ENCODE measurements around the gene PAM. TPM values are rescaled to one million over a fixed set of nuclear protein-coding genes. Genes with fewer than 3 reads are reported as not detected.

The PAM gene
- total RNA-seq, 2 experiments from 2014 or later, result 15.1 to 16.1 TPM

GRCh38 chr5:102809033-102809432, 53.9 kb downstream of the PAM start:
- ChIA-PET POLR2A (no interaction called here), CTCF (no interaction called here)
- no peak overlapping the region for H3K4me3 Mint-ChIP-seq
- H3K4me1 Mint-ChIP-seq (ENCODE audit: low read depth), result peaks cover 9% of the 10 kb centered on the region
- no peak for DNase-seq
- ATAC-seq (ENCODE audit: poor library complexity), result no peak
- Histone ChIP-seq H3K36me3 (ENCODE audit: insufficient read depth, low read length) (no peaks in the 10 kb centered on the region), H3K4me1 (ENCODE audit: insufficient read depth, low read length) (no peaks in the 10 kb centered on the region), H3K27ac (ENCODE audit: low read depth in 1 of 2, low read length in 2 of 2) (no peak overlapping the region), H3K4me3 (ENCODE audit: low read length) (no peak overlapping the region), H3K9me3 (ENCODE audit: control insufficient read depth in 1 of 2, insufficient read depth in 1 of 2, low read length in 2 of 2) (no peaks in the 10 kb centered on the region), H3K27me3 (ENCODE audit: control insufficient read depth in 1 of 2, insufficient read depth in 2 of 2, low read length in 2 of 2) (no peaks in the 10 kb centered on the region)
- no peak for TF ChIP-seq CTCF (IDR thresholded peaks at IDR 0.05)
- no peaks in the 10 kb centered on the region for H3K27me3 Mint-ChIP-seq
- no peaks in the 10 kb centered on the region for H3K36me3 Mint-ChIP-seq (ENCODE audit: low read depth)
- intact Hi-C loops (cut with DNase I, micrococcal nuclease), result no loop called here
- no peak overlapping the region for H3K27ac Mint-ChIP-seq
- no peaks in the 10 kb centered on the region for H3K9me3 Mint-ChIP-seq

- POLR2A ChIA-PET, result no interaction called here
- no peak overlapping the region for H3K4me3 Mint-ChIP-seq
- Histone ChIP-seq H3K36me3 (ENCODE audit: insufficient read depth, low read length) (no peaks in the 10 kb centered on the region), H3K4me1 (ENCODE audit: insufficient read depth, low read length) (no peaks in the 10 kb centered on the region), H3K27ac (ENCODE audit: low read depth in 1 of 2, low read length in 2 of 2) (no peak overlapping the region), H3K4me3 (ENCODE audit: low read length) (no peak overlapping the region), H3K27me3 (ENCODE audit: control insufficient read depth in 1 of 2, insufficient read depth in 2 of 2, low read length in 2 of 2) (no peaks in the 10 kb centered on the region), H3K9me3 (ENCODE audit: control insufficient read depth in 1 of 2, insufficient read depth in 1 of 2, low read length in 2 of 2) (no peaks in the 10 kb centered on the region)
- DNase-seq (no peak), ATAC-seq (ENCODE audit: poor library complexity) (no peak)
- TF ChIP-seq CTCF (IDR thresholded peaks at IDR 0.05), result no peak
- H3K4me1 Mint-ChIP-seq (ENCODE audit: low read depth), result peaks cover 25% of the 10 kb centered on the region
- H3K27me3 Mint-ChIP-seq, result no peaks in the 10 kb centered on the region
- H3K27ac Mint-ChIP-seq, result no peak overlapping the region
- intact Hi-C loops (cut with DNase I, micrococcal nuclease), result no loop called here
- no peaks in the 10 kb centered on the region for H3K9me3 Mint-ChIP-seq
- CTCF ChIA-PET, result no interaction called here
- no peaks in the 10 kb centered on the region for H3K36me3 Mint-ChIP-seq (ENCODE audit: low read depth)
These were observed 56.9 kb downstream of the PAM start for GRCh38 chr5:102811972-102812371.

DNA sequence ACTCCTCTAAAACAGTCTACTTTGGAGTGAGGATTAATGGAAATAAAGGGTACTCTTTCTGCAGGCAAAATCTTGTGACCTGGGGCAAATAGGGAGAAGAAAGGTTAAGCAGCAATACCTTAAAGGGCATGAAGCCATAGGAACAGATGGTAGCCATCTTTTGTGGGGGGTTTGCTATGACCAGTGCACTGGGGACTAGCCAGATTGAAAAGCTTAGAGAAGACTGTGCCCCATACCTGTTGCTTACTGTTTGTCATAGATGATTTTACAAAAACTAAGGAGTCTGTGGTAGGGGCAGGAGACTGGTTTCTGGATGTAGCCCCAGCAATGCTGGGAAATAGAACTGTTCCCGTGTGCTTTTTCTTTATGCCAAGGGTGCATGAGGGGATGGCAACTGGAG, 58.6 kb downstream of the PAM start:
- intact Hi-C loops (cut with DNase I, micrococcal nuclease), result no loop called here

More for the DNA sequence above, 58.6 kb downstream of the PAM start:
- no peaks in the 10 kb centered on the region for H3K27me3 Mint-ChIP-seq
- H3K4me3 Mint-ChIP-seq, result no peak overlapping the region
- Histone ChIP-seq H3K4me3 (ENCODE audit: low read length) (no peak overlapping the region), H3K9me3 (ENCODE audit: control insufficient read depth in 1 of 2, insufficient read depth in 1 of 2, low read length in 2 of 2) (no peaks in the 10 kb centered on the region), H3K36me3 (ENCODE audit: insufficient read depth, low read length) (no peaks in the 10 kb centered on the region), H3K27ac (ENCODE audit: low read depth in 1 of 2, low read length in 2 of 2) (no peak overlapping the region), H3K4me1 (ENCODE audit: insufficient read depth, low read length) (no peaks in the 10 kb centered on the region), H3K27me3 (ENCODE audit: control insufficient read depth in 1 of 2, insufficient read depth in 2 of 2, low read length in 2 of 2) (no peaks in the 10 kb centered on the region)
- ChIA-PET POLR2A (no interaction called here), CTCF (no interaction called here)
- no peaks in the 10 kb centered on the region for H3K36me3 Mint-ChIP-seq (ENCODE audit: low read depth)
- DNase-seq (no peak), ATAC-seq (ENCODE audit: poor library complexity) (no peak)
- TF ChIP-seq CTCF (IDR thresholded peaks at IDR 0.05), result no peak
- no peak overlapping the region for H3K27ac Mint-ChIP-seq
- peaks cover 18% of the 10 kb centered on the region for H3K4me1 Mint-ChIP-seq (ENCODE audit: low read depth)
- no peaks in the 10 kb centered on the region for H3K9me3 Mint-ChIP-seq

Measured in CD4-positive, alpha-beta T cell (primary cell).